ENCODE results near the gene SH2B3. TPM values are rescaled to one million over a fixed set of nuclear protein-coding genes. Genes with fewer than 3 reads are reported as not detected.

SH2B3 gene
- total and polyA plus RNA-seq, 9 of the 15 experiments (the other 6 are each of a cell fraction or from before 2014, with no cell fraction given): 10.8 to 75.3 (median 37.4) TPM

- ATAC-seq: no peak
- Histone ChIP-seq H3K4me2 (ENCODE audit: insufficient read depth, low read length) (no peak overlapping the region), H4K20me1 (replicated peaks; ENCODE audit: control insufficient read depth, insufficient read depth, low read length) (peaks cover 47% of the 10 kb centered on the region), H3K79me2 (ENCODE audit: control insufficient read depth, insufficient read depth, low read length) (peaks cover 94% of the 10 kb centered on the region), H3K9me3 (replicated peaks; ENCODE audit: control insufficient read depth, insufficient read depth, low read depth, low read length) (no peaks in the 10 kb centered on the region), H3K36me3 (ENCODE audit: control insufficient read depth, insufficient read depth, low read length) (peaks cover 69% of the 10 kb centered on the region), H2AFZ (ENCODE audit: low read depth, low read length) (no peak overlapping the region), H3K4me3 (no peak overlapping the region), H3K27me3 (ENCODE audit: control insufficient read depth in 2 of 2, insufficient read depth in 2 of 2, low read length in 2 of 2) (no peaks in the 10 kb centered on the region), H3K27ac (ENCODE audit: extremely low read depth, low read depth, low read length) (no peak overlapping the region; the same call in 2 of the 3 replicates), H3K4me1 (replicated peaks in 1 of 2; ENCODE audit: control insufficient read depth in 2 of 2, insufficient read depth in 2 of 2, low read length in 2 of 2) (peaks cover 7 to 45% of the 10 kb centered on the region in 2 experiments), H3K9ac (ENCODE audit: insufficient read depth in 1 of 2, low read depth in 2 of 2, low read length in 2 of 2) (no peak overlapping the region), H3K9me1 (ENCODE audit: control insufficient read depth, insufficient read depth, low read length) (peaks cover 8% of the 10 kb centered on the region)
- TF ChIP-seq MTF1 (CRISPR knock-in tag; IDR thresholded peaks at IDR 0.05; ENCODE audit: borderline replicate concordance) (no peak), BCOR (IDR thresholded peaks at IDR 0.05) (peak; percentile 60; the same call in 1 of the 2 replicates), ZBTB43 (CRISPR knock-in tag; IDR thresholded peaks at IDR 0.05) (no peak), CBFB (CRISPR knock-in tag; IDR thresholded peaks at IDR 0.05) (no peak), RBM25 (IDR thresholded peaks at IDR 0.05; ENCODE audit: low read depth, low read length, severe bottlenecking) (peak; percentile 23), TRIM25 (IDR thresholded peaks at IDR 0.05; ENCODE audit: borderline replicate concordance) (no peak), NR2C2 (CRISPR knock-in tag; IDR thresholded peaks at IDR 0.05) (no peak), NR2C2 (tag; IDR thresholded peaks at IDR 0.05) (no peak), CHD2 (IDR thresholded peaks at IDR 0.05; ENCODE audit: low read depth, low read length) (no peak), ETS1 (conservative IDR thresholded peaks at IDR 0.05; ENCODE audit: control insufficient read depth, low read depth, low read length) (no peak), ZNF280A (IDR thresholded peaks at IDR 0.05; ENCODE audit: low read depth, partially characterized antibody) (no peak), ZZZ3 (IDR thresholded peaks at IDR 0.05) (no peak), POLR2G (IDR thresholded peaks at IDR 0.05; ENCODE audit: low read depth, low read length) (peak; percentile 42; the same call in 1 of the 2 replicates), ZFX (CRISPR knock-in tag; IDR thresholded peaks at IDR 0.05) (peak; percentile 30; the same call in 1 of the 2 replicates), HMG20B (CRISPR knock-in tag; IDR thresholded peaks at IDR 0.05) (no peak), CAMTA2 (CRISPR knock-in tag; conservative IDR thresholded peaks at IDR 0.05) (no peak), BHLHE40 (IDR thresholded peaks at IDR 0.05; ENCODE audit: low read length) (no peak)
- no peak for DNase-seq (ENCODE audit: extremely low read depth in 1 of 4, low spot score in 3 of 4)
- WGBS (ENCODE audit: insufficient coverage, low coverage, missing lambda C conversion rate): 85% methylated on average over 4 of the region's 7 CpGs
- FAIRE-seq: no peak
- no TSS peak for BruUV-seq (replicated peaks)
- in situ Hi-C loops (cut with MboI) (no loop called here), intact Hi-C loops (cut with micrococcal nuclease) (no loop called here)
- CTCF ChIA-PET (ENCODE audit: low intra/inter-chr PET ratio): no interaction called here
- POLR2A ChIA-PET: interaction anchor here (0.6 to 4.7 kb wide), 3 partner anchors 8 to 1012 kb away, joined by 3 to 24 read pairs (median 11); no protein-coding TSS in a partner anchor
These were observed 21.8 kb downstream of the SH2B3 start for GRCh38 chr12:111427417-111428074.
